Limb (tissue), 2 donors: ENCODE results near the gene UNCX.
"Not testable (repeated sequence)": the region's sequence is repeated elsewhere in the genome, so short reads cannot be mapped to it uniquely, and the experiment has no call there.

Experiments
- DNase-seq, 2 donors: peaks; one replicate each; pipeline ENCODE4 v3.0.0-alpha.2; 2016; ENCODE audit errors: extremely low spot score in 2 of 2

UNCX gene

GRCh38 chr7:1232623-1233332 is at the start of gene UNCX:
Gene UNCX, plus strand, starts transcription at chr7:1232872. Its CDS starts 146 bp downstream, at chr7:1233018.
- peak in 1 of 2 donors; percentile 67 for DNase-seq

- DNase-seq, result no peak
Observed at GRCh38 chr7:1187127-1187526, 45.5 kb upstream of the UNCX start.

GRCh38 chr7:1188720-1189294 is 43.9 kb upstream of the UNCX start:
- DNase-seq, result no peak

- DNase-seq, result no peak
Observed at GRCh38 chr7:1189986-1190772, 42.5 kb upstream of the UNCX start.

- DNase-seq, result no peak
Observed at GRCh38 chr7:1192171-1192676, 40.4 kb upstream of the UNCX start.

GRCh38 chr7:1193593-1194424 is 38.9 kb upstream of the UNCX start:
- peak in 1 of 2 donors; percentile 77 for DNase-seq

GRCh38 chr7:1196441-1196840 is 36.2 kb upstream of the UNCX start:
- DNase-seq, result not testable (repeated sequence)

GRCh38 chr7:1196950-1197349 is 35.7 kb upstream of the UNCX start:
- DNase-seq, result no peak

- DNase-seq, result no peak
Observed at GRCh38 chr7:1197997-1198625, 34.6 kb upstream of the UNCX start.

GRCh38 chr7:1200045-1200444 is 32.6 kb upstream of the UNCX start:
- DNase-seq, result peak; percentile 49 to 79

GRCh38 chr7:1201916-1202315 is 30.8 kb upstream of the UNCX start:
- DNase-seq, result no peak

- DNase-seq, result not testable (repeated sequence)
Observed at GRCh38 chr7:1202914-1203313, 29.8 kb upstream of the UNCX start.

GRCh38 chr7:1204460-1205140 is 28.1 kb upstream of the UNCX start:
- no peak for DNase-seq

GRCh38 chr7:1205742-1206141 is 26.9 kb upstream of the UNCX start:
- not testable (repeated sequence) for DNase-seq

- no peak for DNase-seq
Observed at GRCh38 chr7:1209097-1209496, 23.6 kb upstream of the UNCX start.

GRCh38 chr7:1210321-1210978 is 22.2 kb upstream of the UNCX start:
- DNase-seq, result peak in 1 of 2 donors; percentile 58

GRCh38 chr7:1210979-1211608 is 21.6 kb upstream of the UNCX start:
- peak in 1 of 2 donors; percentile 57 for DNase-seq

GRCh38 chr7:1211611-1212010 is 21.1 kb upstream of the UNCX start:
- no peak for DNase-seq

GRCh38 chr7:1212025-1212424 is 20.6 kb upstream of the UNCX start:
- DNase-seq, result not testable (repeated sequence)
